Spinal cord (tissue), 10 donors: ENCODE results near the gene BCAS3. TPM values are rescaled to one million over a fixed set of nuclear protein-coding genes. Genes with fewer than 3 reads are reported as not detected.
A peak's percentile ranks its signal among the peaks of the same experiment; 100 is the strongest.

ENCODE experiments used
- DNase-seq, 6 donors: peaks; one replicate each; pipeline versions ENCODE4 v3.0.0 to v3.0.0-alpha.2; 2013 to 2015; ENCODE audit warnings: low spot score in 6 of 6, low read depth in 4 of 6
- H3K27ac ChIP-seq: one replicate; pipeline ENCODE4 v1.5.1; 2013; ENCODE audit warnings: low read depth, low read length, control low read depth
- H3K27me3 ChIP-seq: one replicate; pipeline ENCODE4 v1.6.1; 2013; ENCODE audit warnings: low read length; ENCODE audit not compliant: control insufficient read depth, insufficient read depth
- H3K36me3 ChIP-seq: one replicate; pipeline ENCODE4 v1.6.1; 2013; ENCODE audit warnings: low read length; ENCODE audit not compliant: control insufficient read depth, insufficient read depth
- H3K4me1 ChIP-seq: one replicate; pipeline ENCODE4 v1.6.1; 2013; ENCODE audit warnings: low read length; ENCODE audit not compliant: control insufficient read depth, insufficient read depth
- H3K4me3 ChIP-seq: one replicate; pipeline ENCODE4 v1.5.1; 2013; ENCODE audit warnings: low read depth, low read length, control low read depth
- H3K9me3 ChIP-seq: one replicate; pipeline ENCODE4 v1.6.1; 2013; ENCODE audit warnings: low read length; ENCODE audit not compliant: control insufficient read depth, insufficient read depth
- WGBS: methylation state at CpG from one replicate; pipeline ENCODE4 v1.1.5; 2013; ENCODE audit warnings: missing lambda C conversion rate; ENCODE audit not compliant: insufficient coverage; 5-methylcytosine and 5-hydroxymethylcytosine counted together
- polyA plus RNA-seq, 2 donors: library from polyadenylated mRNA; unstranded; fragments of 120-200 nt; gene quantifications; one replicate each; pipeline ENCODE4 v1.2.1, GENCODE V29; 2013; ENCODE audit not compliant: insufficient read length in 2 of 2
- total RNA-seq, 2 donors: library from RNA; depleted of rRNA in 1 of 2; stranded (reverse); fragments of 120-200 nt in 1 of 2; fragments of >200 nt in 1 of 2; gene quantifications; one replicate each; pipeline versions ENCODE4 v1.2.3 to v1.2.4, GENCODE V29; 2013 to 2014
- donor health status: healthy.

BCAS3 gene
- total and polyA plus RNA-seq, 4 donors: 20.5 to 53.4 (median 25.7) TPM

GRCh38 chr17:61397086-61397842 lies 719.6 kb downstream of the BCAS3 start:
- Histone ChIP-seq H3K27ac (peak overlapping the region; percentile 69), H3K4me3 (peak overlapping the region; percentile 45), H3K4me1 (peaks cover 74% of the 10 kb centered on the region), H3K27me3 (peaks cover 80% of the 10 kb centered on the region), H3K9me3 (no peaks in the 10 kb centered on the region), H3K36me3 (peaks cover 3% of the 10 kb centered on the region)
- WGBS: under 1% methylated on average over 45 of the region's 67 CpGs
- no peak for DNase-seq

- peak overlapping the region; percentile 52 for H3K27ac ChIP-seq
- H3K4me1 ChIP-seq: peaks cover 79% of the 10 kb centered on the region
- 1% methylated on average over 29 of the region's 34 CpGs for WGBS
- no peaks in the 10 kb centered on the region for H3K9me3 ChIP-seq
- DNase-seq: no peak
- peaks cover 94% of the 10 kb centered on the region for H3K27me3 ChIP-seq
- peak overlapping the region; percentile 45 for H3K4me3 ChIP-seq
- no peaks in the 10 kb centered on the region for H3K36me3 ChIP-seq
Observed at GRCh38 chr17:61398721-61399130, 721.1 kb downstream of the BCAS3 start.

GRCh38 chr17:61399131-61400065 lies 721.7 kb downstream of the BCAS3 start, which contains the start of gene TBX2:
TSS of gene TBX2 (plus strand) at chr17:61399843. CDS start at chr17:61400177, 334 bp downstream.
- peak within 1 kb of the TSS; percentile 59 for H3K4me3 ChIP-seq
- WGBS: under 1% methylated on average over 91 of the region's 98 CpGs
- H3K27ac ChIP-seq: peak within 1 kb of the TSS; percentile 52
- no peaks in the 10 kb centered on the region for H3K9me3 ChIP-seq
- peak in 1 of 6 donors; percentile 76 for DNase-seq
- peaks cover 79% of the 10 kb centered on the region for H3K4me1 ChIP-seq
- no peaks in the 10 kb centered on the region for H3K36me3 ChIP-seq
- peaks cover 95% of the 10 kb centered on the region for H3K27me3 ChIP-seq

- Histone ChIP-seq H3K27ac (no peak overlapping the region), H3K4me3 (peak overlapping the region; percentile 59), H3K27me3 (peaks cover 97% of the 10 kb centered on the region), H3K4me1 (peaks cover 79% of the 10 kb centered on the region), H3K9me3 (no peaks in the 10 kb centered on the region), H3K36me3 (no peaks in the 10 kb centered on the region)
- no peak for DNase-seq
- WGBS: under 1% methylated on average over 90 of the region's 90 CpGs
Observed at GRCh38 chr17:61400066-61400716, 722.5 kb downstream of the BCAS3 start.

GRCh38 chr17:61400717-61401388 lies 723.2 kb downstream of the BCAS3 start:
- peaks cover 77% of the 10 kb centered on the region for H3K4me1 ChIP-seq
- H3K4me3 ChIP-seq: peak overlapping the region; percentile 59
- H3K36me3 ChIP-seq: no peaks in the 10 kb centered on the region
- H3K27me3 ChIP-seq: peaks cover 97% of the 10 kb centered on the region
- peak overlapping the region; percentile 47 for H3K27ac ChIP-seq
- WGBS: under 1% methylated on average over 44 of the region's 45 CpGs
- peak in 1 of 6 donors; percentile 41 for DNase-seq
- H3K9me3 ChIP-seq: no peaks in the 10 kb centered on the region

GRCh38 chr17:61401389-61402072 lies 723.9 kb downstream of the BCAS3 start:
- no peaks in the 10 kb centered on the region for H3K36me3 ChIP-seq
- peaks cover 97% of the 10 kb centered on the region for H3K27me3 ChIP-seq
- no peak for DNase-seq
- H3K9me3 ChIP-seq: no peaks in the 10 kb centered on the region
- H3K27ac ChIP-seq: peak overlapping the region; percentile 47
- H3K4me3 ChIP-seq: peak overlapping the region; percentile 59
- H3K4me1 ChIP-seq: peaks cover 76% of the 10 kb centered on the region
- WGBS: 15% methylated on average over 20 of the region's 25 CpGs

- 18% methylated on average over 9 of the region's 11 CpGs for WGBS
Observed at GRCh38 chr17:61402073-61402541, 724.5 kb downstream of the BCAS3 start.

GRCh38 chr17:61402978-61403800 lies 725.5 kb downstream of the BCAS3 start:
- peak overlapping the region; percentile 47 for H3K27ac ChIP-seq
- peak overlapping the region; percentile 34 for H3K4me3 ChIP-seq
- 4% methylated on average over 50 of the region's 55 CpGs for WGBS
- peaks cover 98% of the 10 kb centered on the region for H3K27me3 ChIP-seq
- H3K9me3 ChIP-seq: no peaks in the 10 kb centered on the region
- H3K36me3 ChIP-seq: peaks cover 2% of the 10 kb centered on the region
- H3K4me1 ChIP-seq: peaks cover 74% of the 10 kb centered on the region
- peak in 2 of 6 donors; percentile 71 to 72 for DNase-seq

More at GRCh38 chr17:61402073-61402541, 724.5 kb downstream of the BCAS3 start:
- H3K27ac ChIP-seq: peak overlapping the region; percentile 47
- H3K9me3 ChIP-seq: no peaks in the 10 kb centered on the region
- H3K36me3 ChIP-seq: no peaks in the 10 kb centered on the region
- no peak for DNase-seq
- peaks cover 74% of the 10 kb centered on the region for H3K4me1 ChIP-seq
- peaks cover 97% of the 10 kb centered on the region for H3K27me3 ChIP-seq
- peak overlapping the region; percentile 59 for H3K4me3 ChIP-seq
